ENCODE results near the gene TFB1M.

- TF ChIP-seq CTCF (tag by site-specific recombination; IDR thresholded peaks at IDR 0.05) (no peak), HOXC10 (CRISPR knock-in tag; IDR thresholded peaks at IDR 0.05) (no peak), ZNF311 (tag by site-specific recombination; IDR thresholded peaks at IDR 0.05; ENCODE audit: borderline replicate concordance) (no peak), ZNF37A (tag by site-specific recombination; IDR thresholded peaks at IDR 0.05) (no peak)
These were observed 49.5 kb downstream of the TFB1M start for GRCh38 chr6:155264693-155265320.
